ENCODE results near the gene RBBP5.

DNA sequence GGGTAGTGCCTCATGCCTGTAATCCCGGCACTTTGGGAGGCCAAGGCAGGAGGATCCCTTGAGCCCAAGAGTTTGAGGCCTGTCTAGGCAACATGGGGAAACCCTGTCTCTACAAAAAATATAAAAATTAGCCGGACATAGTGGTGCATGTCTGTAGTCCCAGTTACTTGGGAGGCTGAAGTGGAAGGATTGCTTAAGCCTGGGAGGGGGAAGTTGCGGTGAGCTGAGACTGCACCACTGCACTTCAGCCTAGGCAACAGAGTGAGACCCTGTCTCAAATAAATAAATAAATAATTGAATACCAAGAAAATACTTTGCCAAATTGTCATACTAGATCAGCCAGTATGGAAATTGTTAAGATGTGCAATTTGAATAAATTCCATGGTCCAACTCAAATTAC is 5.9 kb upstream of the RBBP5 start:
- TF ChIP-seq CTCF (IDR thresholded peaks at IDR 0.05) (no peak), POLR2A (IDR thresholded peaks at IDR 0.05) (no peak)
